ENCODE results near the gene DNAH2.
"Not testable (repeated sequence)": the region's sequence is repeated elsewhere in the genome, so short reads cannot be mapped to it uniquely, and the experiment has no call there.

Gene DNAH2

DNA sequence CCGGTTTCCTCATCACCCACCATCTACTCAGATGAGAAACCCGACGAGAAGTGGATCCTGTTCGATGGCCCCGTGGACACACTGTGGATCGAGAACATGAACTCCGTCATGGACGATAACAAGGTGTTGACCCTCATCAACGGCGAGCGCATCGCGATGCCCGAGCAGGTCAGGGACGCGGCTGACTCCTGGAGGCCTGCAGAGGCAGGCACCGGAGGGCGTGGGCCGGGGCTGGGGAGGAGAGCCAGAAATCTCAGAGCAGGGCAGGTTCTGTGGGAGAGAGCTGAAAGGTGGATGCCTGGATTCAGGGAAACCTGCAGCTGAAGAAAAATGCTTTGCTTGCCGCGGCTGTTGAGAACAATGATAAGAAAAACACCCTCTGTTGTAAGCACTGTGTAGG lies 69.3 kb downstream of the DNAH2 start:
- DNase-seq, result no peak

DNA sequence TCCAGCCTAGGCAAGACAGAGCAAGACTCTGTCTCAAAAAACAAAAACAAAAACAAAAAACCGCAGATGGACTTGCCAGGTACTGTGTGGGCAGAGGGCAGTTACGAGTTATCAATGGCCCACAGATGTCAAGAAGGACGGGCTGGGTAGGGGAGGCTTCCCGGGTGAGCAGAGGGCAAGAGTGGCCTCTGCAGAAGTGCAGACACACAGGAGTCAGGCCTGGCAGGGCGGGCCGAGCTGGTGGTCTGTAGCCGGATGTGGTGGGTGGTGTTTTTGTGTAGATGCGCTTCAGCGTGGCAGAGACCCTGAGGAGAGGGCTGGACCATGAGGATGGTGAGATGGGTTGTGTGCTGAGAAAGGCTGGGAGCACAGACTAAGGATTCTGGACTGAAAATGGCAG lies 71.6 kb downstream of the DNAH2 start:
- no peak for DNase-seq

DNA sequence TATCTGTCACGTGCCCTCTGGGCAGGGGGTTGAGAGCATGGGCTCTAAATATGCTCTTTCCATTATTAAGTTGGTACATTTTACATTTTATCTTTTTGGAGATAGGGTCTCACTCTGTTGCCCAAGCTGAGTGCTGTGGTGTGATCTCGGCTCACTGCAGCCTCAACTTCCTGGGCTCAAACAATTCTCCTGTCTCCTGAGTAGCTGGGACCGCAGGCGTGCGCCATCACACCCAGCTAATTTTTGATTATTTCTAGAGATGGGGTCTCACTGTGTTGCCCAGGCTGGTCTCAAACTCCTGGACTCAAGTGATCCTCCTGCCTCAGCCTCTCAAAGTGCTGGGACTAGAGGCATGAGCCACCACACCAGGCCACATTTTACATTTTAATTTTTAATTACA lies 72.6 kb downstream of the DNAH2 start:
- no peak for DNase-seq

DNA sequence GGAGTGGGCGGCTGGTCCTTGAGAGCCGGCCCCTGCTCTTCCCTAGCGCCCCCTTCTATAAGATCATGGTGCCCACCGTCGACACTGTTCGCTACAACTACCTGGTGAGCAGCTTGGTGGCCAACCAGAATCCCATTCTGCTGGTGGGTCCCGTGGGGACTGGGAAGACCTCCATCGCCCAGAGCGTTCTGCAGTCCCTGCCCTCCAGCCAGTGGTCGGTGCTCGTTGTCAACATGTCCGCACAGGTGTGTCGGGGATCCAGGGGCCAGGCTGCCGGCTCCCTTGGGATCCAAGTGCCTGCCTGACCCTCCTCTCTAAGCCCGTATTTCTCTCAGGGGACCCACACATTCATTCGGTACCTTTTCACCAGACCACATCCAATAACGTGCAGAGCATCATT lies 75.1 kb downstream of the DNAH2 start:
- DNase-seq, result no peak

DNA sequence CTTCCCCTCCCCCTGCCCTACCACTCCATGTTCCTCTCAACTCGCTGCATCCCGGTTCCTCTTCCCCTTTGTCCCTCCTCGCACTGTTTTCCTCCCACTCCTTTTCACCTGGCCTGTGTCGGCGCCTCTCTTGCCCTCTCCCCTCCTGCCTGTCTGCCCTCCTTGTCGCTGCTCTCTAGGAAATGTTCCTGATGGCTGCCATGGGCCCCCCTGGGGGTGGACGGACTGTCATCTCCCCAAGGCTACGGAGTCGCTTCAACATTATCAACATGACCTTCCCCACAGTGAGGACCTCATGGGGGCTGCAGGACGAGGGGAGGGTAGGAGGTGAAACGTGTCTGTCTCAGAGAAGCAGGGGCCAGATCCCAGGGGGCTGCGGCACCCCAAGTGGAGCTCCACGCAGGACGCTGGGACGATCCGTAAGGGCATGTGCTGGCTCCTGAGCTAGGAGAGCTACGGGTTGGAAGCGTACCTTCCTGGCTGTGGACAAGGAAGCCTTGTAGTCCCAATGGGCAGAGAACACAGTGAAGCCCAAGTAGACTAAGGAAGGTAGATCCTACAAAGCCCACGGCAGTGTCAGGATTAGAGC lies 76.6 kb downstream of the DNAH2 start:
- peak; percentile 5 for DNase-seq

DNA sequence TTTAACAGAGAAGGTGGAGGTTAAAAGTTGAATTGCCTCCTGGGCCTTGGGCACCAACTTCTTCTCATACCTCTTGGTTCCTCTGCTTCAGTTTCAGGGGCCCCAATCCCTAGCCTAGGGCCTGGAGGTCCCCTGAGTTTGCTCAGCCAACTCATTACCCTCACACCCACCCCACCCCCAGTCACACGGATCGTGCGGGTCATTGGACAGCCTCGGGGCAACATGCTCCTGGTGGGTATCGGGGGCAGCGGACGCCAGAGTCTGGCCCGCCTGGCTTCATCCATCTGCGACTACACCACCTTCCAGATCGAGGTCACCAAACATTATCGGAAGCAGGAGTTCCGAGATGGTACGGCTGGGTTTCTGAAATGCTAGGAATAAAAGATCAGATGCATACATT lies 80.4 kb downstream of the DNAH2 start:
- peak; percentile 14 for DNase-seq

DNA sequence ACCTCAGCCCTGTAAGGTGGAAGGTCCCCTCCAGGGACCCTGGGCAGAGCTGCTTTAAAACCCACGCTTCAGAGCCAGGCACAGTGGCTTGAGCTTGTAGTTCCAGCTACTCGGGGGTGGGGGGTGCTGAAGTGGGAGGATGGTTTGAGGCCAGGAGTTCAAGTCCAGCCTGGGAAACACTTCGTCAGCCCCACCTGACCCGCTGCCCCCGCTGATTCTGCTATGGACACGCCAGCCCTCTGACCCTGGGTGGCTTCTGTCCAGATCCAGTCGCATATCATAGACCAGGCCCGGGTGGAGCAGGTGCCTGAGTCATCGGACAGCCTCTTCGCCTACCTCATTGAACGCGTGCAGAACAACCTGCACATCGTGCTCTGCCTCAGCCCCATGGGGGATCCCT lies 81.3 kb downstream of the DNAH2 start:
- DNase-seq, result no peak

DNA sequence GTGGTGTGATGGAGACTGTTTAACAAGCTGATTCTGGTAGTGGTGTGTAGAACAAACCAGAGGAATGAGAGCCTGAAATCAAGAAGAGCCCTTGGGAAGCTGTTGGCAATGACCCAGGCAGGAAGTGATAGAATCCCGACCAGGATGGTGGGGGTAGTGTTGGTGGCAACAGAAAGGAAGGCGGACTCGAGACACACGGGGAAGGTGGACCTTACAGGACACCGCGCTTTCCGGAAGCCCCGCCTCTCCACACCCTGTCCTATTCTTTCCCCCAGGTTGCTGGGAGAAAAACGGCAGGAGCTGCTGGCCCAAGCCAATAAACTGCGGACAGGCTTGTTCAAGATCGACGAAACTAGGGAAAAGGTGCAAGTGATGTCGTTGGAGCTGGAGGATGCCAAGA lies 86.4 kb downstream of the DNAH2 start:
- DNase-seq, result no peak

DNA sequence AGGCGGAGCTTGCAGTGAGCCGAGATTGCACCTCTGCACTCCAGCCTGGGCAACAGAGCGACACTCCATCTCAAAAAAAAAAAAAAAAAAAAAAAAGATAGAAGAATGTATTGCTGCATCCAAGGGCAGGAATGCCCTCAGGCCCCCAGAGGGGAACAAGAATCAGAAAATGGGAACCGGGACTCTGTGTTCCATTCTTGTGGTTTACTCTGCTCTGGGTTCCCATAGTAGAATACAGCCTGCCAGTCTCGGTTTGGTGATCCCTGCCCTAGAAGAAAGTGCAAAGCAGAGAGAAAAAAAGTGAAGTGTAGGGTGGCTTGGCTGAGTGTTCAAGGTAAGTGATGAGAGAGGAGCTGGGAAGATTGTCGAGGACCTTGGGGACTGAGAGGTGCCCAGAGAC lies 89.0 kb downstream of the DNAH2 start:
- no peak for DNase-seq

DNA sequence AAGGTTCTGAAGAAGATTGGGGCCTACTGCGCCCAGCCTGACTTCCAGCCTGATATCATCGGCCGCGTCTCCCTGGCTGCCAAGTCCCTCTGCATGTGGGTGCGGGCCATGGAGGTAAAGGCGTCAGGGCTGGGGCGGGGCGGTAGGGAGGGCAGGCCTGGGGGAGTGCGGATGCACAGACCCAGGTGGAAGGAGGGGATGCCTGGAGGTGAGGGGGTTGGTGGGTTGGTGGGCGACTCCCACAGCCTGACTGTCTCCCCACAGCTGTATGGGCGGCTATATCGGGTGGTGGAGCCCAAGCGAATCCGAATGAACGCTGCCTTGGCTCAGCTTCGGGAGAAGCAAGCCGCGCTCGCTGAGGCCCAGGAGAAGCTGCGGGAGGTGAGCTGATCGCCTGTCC lies 89.7 kb downstream of the DNAH2 start:
- no peak for DNase-seq

DNA sequence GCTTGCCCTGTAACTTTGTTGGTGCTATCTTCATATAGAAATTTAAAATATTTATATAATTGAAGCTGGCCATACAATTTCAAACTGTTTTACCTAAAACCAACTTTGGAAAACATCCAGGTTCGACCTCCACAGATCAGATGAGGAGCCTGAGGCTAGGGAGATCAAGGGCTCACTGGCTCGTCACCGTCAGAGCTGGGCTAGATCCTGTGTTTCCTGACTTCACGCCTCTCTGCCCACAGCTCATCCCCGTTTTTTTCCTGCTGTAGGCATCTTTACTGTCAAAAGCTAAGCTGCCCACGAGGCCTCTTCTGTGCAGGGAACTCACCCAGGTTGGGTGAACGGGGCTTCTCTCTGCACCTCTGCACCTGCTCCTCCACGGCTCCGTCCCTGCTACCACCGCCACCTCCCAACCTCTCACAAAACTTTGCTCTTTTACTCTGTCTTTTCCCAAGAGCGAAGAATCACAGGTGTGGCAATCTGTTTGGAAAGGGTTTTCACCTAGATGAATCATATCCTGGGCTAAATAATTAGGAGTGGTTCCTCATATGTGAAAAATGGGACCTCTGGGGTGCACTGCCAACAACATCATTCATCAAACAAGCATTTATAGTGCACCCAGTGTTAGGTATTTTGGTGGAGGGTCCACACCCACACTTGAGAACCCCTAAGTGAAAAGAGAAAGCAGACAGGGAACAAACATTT lies 91.7 kb downstream of the DNAH2 start:
- DNase-seq, result no peak

DNA sequence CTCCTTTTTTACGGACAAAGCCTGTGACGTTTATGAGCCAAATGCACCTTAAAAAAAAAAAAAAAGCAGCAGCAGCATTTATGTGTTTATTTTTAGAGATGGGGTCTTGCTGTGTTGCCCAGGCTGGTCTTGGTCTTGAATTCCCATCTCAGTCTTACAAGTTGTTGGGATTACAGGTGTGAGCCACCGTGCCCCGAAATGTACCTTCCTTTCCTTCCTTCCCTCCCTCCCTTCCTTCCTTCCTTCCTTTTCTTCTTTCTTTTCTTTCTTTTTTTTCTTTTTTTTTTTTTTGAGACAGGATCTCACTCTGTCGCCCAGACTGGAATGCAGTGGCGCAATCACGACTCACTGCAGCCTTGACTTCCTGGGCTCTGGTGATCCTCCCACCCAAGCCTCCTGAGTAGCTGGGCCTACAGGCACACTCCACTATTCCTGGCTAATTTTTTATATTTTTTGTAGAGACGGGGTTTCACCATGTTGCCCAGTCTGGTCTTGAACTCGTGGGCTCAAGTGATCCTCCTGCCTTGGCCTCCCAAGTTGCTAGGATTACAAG lies 92.3 kb downstream of the DNAH2 start:
- DNase-seq, result not testable (repeated sequence)

DNA sequence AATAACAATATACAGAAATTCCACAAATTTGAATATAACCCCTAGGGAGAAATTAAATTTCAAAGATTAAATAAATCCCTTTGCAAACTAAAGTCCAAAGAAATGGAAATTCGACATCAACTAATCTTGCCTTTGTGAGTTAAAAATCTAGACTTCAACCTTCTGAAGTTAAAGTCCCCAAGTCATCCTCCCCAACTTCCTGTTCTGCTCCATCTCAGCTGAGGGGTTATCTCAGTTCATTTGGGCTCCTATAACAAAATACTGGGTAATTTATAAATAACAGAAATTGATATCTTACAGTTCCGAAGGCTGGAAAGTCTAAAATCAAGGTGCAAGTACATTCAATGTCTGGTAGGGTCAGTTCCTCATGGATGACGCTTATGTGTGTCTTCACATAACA lies 93.7 kb downstream of the DNAH2 start:
- no peak for DNase-seq

DNA sequence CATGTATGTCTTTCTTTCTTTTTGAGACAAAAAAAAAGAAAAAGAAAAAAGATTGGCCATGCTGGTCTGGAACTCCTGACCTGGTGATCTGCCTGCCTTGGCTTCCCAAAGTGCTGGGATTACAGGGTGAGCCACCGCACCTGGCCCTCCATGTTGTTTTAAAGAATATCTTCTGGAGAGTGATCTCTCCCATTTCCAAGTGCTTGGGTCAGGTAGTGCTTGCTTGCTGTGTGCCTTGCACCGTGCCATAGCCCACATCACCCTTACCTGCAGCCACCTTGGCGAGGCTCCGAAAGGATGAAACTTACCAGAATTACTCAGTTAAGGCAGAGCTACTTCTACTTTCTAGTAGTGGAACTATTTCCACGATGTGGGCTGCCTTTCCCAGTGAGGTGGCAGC lies 97.4 kb downstream of the DNAH2 start:
- no peak for DNase-seq

DNA sequence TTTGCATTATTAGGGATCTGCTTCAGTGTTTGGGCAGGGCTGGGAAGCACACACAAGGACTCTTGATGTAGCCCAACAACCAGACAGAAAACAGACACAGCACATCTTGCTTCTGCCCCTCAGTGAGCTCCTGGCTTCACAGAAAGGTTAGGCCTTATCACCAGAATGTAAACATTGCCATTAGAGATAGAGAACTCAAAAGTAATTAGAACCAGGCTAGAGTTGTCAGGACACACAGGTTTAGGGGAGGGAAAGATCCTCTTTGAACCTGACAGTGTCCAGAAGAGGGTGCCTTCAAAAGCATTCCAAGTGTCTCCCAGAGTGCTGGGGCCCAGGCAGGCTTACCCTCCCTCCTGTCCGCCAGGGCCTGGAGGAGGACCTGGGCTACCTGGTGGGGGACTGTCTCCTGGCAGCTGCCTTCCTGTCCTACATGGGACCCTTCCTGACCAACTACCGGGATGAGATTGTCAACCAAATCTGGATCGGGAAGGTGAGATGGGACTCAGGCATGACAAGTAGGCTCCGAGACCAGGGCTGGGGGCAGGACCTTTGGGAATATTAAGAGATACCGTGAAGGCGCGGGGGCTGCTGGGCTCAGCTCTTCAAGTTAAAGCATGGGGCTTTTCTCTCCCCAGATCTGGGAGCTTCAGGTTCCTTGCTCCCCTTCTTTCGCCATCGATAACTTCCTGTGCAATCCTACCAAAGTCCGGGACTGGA lies 99.5 kb downstream of the DNAH2 start:
- DNase-seq, result no peak

DNA sequence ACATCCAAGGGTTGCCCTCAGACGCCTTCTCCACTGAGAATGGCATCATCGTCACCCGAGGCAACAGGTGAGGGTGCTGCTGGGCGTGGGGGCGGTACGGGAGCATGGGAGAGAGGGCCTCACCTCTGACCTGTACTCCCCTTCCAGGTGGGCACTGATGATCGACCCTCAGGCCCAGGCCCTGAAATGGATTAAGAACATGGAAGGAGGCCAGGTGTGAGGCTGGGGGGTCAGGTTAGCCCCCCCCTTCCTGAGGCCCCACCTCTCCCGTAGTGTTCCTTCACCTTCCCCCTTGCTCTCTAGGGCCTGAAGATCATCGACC lies 100.1 kb downstream of the DNAH2 start:
- no peak for DNase-seq

DNA sequence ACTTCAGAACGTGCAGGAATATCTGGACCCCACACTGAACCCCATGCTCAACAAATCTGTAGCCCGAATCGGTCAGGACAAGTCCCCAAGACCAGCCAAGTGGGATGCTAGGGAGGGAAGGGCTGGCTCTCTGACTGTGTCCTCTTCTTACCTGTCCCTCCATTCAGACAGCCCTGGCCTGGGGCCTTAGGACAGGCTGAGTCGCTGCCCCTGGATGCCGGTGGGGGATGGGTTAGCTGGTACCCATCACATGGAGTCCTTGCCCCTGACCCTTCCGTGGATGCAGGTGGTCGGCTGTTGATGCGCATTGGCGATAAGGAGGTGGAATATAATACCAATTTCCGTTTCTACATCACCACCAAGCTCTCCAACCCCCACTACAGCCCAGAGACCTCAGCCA lies 100.5 kb downstream of the DNAH2 start:
- no peak for DNase-seq

DNA sequence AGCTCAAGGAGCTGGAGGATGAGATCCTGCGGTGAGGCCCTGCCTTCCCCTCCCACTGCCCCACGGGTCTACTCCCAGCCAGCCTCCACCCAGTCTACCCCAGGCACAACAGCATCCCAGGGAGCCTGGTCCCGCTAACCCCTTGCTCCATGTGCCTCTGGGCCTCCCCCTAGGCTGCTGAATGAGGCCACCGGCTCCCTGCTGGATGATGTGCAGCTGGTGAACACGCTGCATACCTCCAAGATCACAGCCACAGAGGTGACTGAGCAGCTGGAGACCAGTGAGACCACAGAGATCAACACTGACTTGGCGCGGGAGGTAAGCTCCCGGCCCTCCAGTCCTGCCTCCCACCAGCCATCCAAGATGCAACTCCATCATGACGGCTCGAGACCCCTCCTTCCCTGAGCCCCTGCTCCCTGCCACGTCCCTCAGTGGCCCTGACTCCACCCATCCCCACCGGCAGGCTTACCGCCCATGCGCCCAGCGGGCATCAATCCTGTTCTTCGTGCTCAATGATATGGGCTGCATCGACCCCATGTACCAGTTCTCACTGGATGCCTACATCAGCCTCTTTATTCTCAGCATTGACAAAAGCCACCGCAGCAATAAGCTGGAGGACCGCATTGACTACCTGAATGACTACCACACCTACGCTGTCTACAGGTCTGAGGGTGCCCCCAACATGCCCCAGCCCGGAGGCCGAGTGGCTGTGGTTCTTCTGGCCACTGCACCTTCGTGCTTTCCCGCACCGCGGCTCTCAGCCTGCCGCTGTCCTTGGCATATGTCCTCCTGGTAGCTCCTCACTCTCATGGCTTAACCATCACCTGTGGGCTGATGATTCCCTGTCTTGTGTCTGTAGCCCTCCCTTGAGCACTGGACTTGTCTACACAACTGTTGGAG lies 101.5 kb downstream of the DNAH2 start:
- no peak for DNase-seq

DNA sequence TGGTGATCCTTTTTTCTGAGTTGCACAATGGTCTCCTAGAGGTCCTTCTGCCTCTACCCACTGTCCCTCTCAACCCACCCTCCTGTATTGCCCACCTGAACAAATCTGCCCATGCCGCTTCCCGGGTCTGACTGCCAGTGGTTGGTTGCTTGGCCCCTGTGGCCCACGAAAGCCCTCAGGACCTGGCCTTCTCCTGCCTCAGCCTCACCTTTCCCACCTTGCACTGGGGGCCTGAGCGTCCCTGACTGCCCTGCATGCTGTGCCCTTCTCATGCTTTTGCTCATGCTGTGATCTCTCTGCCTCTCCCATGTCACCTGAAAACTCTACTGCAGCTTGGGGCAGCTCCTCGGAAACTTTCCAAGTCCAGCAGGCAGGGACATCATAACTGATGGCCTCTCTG lies 102.7 kb downstream of the DNAH2 start:
- DNase-seq, result no peak

DNA sequence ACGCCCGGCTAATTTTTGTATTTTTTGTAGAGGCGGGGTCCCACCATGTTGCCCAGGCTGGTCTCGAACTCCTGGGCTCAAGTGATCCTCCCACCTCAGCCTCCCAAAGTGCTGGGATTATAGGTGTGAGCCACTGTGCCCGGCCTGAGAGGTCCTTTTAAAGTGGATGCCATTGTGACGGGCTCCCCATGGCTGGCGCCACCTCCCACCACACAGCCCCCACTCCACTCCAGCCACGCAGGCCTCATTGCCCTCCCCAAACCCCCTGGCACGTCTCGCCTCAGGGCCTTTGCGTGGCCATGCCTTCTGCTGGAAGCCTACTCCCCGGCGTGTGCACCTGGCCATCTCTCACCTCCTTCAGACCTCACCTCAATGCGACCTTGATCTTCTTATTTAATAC lies 104.6 kb downstream of the DNAH2 start:
- DNase-seq, result no peak

DNA sequence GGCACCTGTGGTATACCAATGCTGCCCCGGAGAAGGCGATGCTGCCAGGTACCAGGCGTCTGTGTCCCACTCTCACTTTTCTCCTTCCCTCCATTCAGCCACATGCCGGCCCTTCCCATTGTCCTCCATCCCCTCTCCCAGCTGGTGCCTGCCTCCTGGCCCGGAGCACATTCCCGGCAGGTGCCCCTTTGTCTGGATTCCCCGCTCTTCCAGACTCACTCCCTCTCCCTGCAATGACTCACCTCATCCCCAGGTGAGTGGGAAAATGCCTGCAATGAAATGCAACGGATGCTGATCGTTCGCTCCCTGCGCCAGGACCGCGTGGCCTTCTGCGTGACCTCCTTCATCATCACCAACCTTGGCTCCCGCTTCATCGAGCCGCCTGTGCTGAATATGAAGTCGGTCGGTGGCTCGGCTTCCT lies 106.0 kb downstream of the DNAH2 start:
- no peak for DNase-seq

DNA sequence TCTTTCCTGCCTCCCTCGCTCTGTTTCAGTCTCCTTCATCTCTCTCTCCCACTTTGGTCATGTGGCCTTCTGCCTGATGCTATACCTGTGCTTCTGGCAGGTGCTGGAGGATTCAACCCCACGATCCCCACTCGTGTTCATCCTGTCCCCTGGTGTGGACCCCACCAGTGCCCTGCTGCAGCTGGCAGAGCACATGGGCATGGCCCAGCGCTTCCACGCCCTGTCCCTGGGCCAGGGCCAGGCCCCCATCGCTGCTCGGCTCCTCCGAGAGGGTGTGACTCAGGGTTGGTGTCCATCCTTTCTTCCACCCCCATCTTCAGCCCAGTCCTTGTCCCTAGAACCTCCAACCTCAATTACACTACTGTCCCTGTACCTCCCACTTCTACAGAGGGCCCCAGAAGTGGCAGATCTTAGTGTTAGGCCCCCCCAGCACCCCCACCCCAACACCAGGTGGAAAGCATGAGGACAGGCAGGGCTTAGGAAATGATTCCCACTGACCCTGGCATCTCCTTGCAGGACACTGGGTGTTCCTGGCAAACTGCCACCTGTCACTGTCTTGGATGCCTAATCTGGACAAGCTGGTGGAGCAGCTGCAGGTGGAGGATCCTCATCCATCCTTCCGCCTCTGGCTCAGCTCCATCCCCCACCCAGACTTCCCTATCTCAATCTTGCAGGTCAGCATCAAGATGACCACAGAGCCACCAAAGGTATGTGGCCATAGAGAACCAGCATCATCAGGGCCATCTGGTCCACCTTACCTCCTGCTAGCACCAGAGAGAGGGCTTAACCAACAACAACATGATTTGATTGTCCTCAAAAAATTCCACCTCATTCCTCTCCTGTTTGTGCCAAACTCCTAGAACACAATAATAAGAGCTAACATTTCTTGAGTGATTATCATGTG lies 106.7 kb downstream of the DNAH2 start:
- DNase-seq, result no peak
